Measurements from ENCODE around the gene PNPLA2.
A peak's percentile ranks its signal among the peaks of the same experiment; 100 is the strongest.

Gene PNPLA2

DNA sequence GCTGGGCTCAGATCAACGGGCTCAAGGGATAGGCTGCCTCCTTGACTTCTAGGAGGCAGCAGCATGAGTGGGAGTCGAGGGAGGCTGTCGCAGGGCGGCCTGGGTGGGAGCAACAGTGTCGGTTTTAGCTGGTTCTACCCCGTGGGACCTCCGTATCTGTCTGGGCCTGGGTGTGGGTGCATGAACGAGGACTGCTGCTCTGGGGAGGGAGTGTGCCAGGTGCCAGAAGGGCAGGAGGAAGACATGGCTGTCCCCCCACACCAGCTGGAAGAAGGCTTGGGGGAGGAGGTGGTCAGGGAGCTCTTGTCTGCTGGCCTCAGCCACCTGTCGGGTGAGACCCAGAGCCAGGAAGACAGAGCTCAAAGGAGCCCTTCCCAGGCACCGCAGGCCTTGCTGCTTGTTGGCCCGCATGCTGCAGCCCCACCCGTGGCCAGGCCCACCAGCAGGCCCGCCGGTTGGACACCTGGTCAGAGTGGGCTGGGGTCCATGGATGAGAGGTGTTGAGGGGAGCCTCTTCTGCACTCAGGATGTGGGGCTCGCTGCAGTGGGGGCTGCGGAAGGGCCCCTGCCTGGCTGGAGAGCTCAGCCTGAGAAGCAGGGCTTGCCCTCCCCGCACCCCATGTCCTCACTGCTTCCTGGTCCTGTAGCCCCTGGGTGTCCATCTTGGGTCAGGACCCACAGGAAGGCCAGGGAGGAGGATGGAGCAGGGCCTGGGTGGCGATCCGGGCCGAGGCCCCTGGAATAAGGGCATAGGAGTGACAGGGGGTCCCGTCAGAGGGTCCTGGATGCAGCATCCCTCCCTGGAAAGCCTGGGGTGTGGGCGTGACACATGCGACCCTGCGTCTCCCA lies 32.3 kb upstream of the PNPLA2 start:
- DNase-seq = no peak

- no peak for DNase-seq
Measured at GRCh38 chr11:787084-787675, 31.5 kb upstream of the PNPLA2 start.

GRCh38 chr11:788009-788640 lies 30.6 kb upstream of the PNPLA2 start:
- DNase-seq = no peak

GRCh38 chr11:788953-789940 lies 29.5 kb upstream of the PNPLA2 start:
- DNase-seq = no peak

DNA sequence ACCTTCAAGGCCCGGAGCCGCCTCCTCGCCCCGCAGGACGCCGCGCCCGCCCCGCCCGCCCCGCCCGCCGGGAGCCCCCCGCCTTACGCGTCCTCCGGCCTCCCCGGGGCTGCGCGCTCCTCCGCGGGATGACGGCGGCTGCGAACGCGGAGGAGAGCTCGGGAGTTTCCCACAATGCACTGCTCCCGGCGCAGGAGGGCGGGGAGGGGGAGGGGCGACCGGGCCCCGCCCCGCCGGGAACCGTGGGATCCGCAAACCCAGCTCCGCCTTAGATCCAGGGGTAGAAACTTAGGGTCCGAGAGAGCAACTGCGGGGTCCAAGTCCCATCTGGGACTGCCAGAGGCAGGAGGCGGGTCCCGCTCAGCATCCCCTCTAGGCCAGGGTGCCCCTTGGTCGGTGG lies 28.8 kb upstream of the PNPLA2 start, which contains the start of gene CEND1:
Gene CEND1 (minus strand): TSS at position 148 of the 400 bp plus-strand sequence. CDS start 1,514 bp downstream, outside the sequence.
- DNase-seq = peak; percentile 77

- no peak for DNase-seq
Measured at GRCh38 chr11:790721-791564, 27.8 kb upstream of the PNPLA2 start.

DNA sequence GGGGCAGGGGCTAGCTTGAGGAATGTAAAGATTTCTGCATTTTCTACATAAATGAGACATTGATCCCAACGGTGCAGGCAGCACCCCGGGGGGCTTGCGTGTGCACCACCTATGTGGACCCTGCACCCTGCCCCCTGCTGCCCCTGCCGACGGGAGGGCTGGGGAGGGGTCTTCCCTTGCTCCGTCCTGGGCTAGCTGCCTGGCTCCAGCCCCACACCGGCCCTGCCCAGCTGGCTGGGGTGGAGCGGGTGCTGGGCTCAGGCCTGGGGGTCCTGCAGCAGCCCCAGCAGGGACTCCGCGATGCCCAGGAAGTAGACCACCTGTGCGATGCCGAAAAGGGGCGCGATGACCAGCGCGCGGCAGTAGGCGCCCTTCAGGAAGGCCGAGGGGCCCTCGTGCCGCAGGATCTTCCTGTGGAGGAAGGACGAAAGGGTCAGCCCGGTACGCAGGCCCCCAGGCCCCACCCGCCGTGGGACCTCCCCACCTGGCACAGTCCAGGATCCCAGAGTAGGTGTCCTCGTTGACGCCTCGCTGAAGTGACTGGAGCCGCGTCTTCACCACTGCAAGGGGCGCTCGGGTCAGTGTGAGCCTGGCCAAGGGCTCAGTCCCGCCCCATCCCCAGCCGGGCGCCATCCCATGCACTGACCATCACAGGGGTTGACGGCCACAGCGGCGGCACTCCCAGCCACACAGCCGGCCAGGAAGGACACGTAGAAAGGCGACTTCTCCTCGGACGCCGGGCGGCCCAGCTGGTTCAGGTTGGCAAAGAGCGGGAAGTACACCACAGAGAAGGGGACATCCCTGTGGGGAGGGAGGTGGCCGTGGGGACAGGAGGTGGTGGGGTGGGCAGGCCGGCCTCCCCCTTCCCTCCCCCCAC lies 26.8 kb upstream of the PNPLA2 start:
- DNase-seq = no peak

DNA sequence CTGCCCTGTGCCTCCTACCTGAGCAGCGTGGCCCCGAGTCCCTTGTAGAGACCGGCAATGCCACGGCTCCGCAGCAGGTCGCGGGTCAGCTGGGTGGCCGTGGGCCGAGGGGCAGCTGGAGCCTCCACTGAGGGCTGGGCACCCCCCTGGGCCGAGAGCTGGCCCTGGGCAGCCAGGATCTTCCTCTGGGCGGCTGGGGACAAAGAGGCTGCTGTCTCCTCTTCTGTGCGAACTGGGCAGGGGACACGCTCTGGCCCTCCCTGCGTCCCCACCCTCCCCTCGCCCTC lies 26.2 kb upstream of the PNPLA2 start:
- no peak for DNase-seq

DNA sequence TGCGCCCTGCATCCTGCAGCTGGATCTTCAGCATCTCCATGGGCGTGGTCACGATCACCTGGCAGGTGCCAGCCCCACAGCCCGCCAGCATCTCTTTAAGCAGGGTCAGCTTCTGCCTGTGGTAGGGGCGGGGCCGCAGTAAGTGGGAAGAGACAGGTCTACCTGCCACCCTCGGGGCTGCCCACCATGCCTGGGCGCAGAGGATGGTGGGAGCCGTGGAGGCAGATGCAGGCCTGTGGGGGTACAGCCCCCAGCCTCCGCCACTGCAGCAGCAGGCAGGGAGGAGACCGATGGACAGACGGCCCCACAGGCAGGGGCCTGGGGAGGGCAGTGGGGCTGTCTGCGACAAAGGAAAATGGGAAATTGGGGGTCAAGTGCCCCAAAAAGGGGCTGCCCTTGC lies 25.8 kb upstream of the PNPLA2 start:
- DNase-seq = no peak

DNA sequence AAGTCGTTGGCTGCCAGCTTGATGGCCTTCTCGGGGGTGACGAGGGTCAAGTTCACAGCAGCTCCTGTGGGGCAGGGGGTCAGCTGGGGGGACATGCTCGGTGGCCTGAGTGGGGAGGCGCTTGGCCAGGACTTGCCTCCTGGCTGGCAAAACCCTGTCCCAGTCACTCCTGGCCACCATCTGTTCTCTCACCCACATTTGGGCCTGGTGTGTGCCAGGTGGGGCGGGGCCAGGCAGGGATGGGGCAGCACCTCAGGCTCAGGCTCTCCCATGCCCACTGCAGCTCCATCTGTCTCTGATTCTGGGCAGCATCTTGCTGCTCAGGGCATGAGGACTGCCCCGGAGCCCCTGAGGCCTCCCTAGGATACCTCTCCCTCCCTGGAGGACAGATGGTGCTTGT lies 25.2 kb upstream of the PNPLA2 start:
- DNase-seq = no peak

DNA sequence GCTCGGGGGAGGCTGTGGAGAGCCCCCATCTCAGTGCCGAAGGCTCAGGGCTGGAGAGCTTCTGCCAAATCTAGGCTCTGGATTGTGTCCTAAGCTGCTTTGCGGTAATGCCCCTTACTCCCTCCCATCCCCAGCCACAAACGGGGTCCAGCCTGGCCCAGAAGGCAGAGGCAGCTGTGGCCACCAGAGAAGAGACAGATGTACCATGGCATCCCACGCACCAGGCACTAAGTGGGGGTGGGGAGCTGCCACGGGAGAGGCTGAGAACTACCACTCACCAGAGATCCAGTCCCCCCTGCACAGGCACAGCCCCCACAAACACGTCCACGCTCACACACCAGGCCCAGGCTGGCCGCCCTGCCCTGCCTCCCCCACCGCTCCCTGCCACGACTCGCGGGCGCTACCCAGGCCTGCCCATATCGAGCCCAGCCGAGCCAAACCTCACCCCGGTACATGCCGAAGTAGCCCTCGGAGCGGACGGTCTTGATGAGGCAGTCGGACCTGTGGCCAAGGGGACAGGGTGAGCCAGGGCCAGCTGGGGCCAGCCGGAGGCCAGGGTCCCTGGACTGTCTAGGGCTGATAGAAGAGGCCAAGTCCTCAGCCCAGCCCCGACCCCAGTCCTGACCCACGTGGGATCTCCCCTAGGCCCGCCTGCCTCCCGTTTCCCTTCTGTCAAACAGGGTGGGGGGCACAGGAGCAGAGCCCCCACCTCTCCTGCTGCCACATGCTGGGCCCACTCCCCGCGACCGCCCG lies 24.5 kb upstream of the PNPLA2 start:
- no peak for DNase-seq

GRCh38 chr11:794766-795633 lies 23.7 kb upstream of the PNPLA2 start:
- no peak for DNase-seq

GRCh38 chr11:795634-796564 lies 22.8 kb upstream of the PNPLA2 start:
- peak; percentile 48 for DNase-seq

- no peak for DNase-seq
Measured at GRCh38 chr11:796565-797295, 22.0 kb upstream of the PNPLA2 start.

DNA sequence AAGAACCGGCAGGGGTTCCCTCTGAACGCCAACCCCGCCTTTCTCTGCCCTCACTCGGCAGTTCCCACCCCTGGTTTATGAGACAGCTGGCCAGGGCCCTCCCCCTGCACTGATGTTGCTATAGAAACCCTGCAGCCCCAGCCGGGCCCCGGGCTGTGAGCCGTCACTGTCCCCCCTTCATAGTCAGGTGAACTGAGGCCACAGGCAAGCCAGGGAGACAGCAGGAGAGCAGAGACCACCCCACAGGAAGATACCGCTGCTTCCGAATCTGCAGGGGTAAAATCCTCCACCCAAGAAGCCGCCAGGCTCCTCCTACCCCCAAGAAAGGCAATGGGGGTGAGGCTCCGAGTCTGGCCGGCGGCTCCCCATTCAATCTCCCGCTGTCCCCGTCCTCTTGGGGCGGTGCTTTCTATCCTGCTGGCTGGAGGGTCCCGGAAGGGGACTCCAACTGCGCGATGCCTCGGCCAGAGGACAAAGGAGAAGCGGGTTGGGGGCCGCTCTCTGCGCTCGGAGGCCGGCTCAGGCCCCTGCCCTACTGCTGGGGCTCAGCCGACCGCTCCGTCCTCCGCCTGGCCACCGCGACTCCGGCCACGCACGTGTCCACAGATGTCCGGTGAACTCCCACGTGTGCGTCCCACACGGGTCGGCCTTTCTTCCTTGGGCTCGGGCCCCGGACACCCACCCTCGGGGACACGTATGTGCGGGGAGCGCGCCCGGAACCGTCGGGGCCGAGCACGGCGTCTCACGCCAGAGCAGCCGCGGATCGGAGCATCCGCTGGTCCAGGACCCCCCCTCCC lies 21.2 kb upstream of the PNPLA2 start:
- DNase-seq = peak; percentile 77

GRCh38 chr11:798093-798713 lies 20.5 kb upstream of the PNPLA2 start, which contains the start of gene SLC25A22:
Gene SLC25A22 (minus strand): TSS chr11:798281. CDS start chr11:795006, 3,275 bp downstream.
- DNase-seq = peak; percentile 77

All from midbrain (tissue), 1 donor.